ENCODE results near the gene PPP1R17.

The PPP1R17 gene

GRCh38 chr7:31747553-31747952, 60.5 kb downstream of the PPP1R17 start:
- no peak for TF ChIP-seq CTCF (conservative IDR thresholded peaks at IDR 0.05; ENCODE audit: low read length)
- DNase-seq (ENCODE audit: low read depth), result no peak
- H3K4me3 ChIP-seq (ENCODE audit: low read length), result no peak overlapping the region

- H3K4me3 ChIP-seq (ENCODE audit: low read length), result no peak overlapping the region
- DNase-seq (ENCODE audit: low read depth), result no peak
- no peak for TF ChIP-seq CTCF (conservative IDR thresholded peaks at IDR 0.05; ENCODE audit: low read length)
Observed at GRCh38 chr7:31748084-31748483, 61.1 kb downstream of the PPP1R17 start.

- no peak overlapping the region for H3K4me3 ChIP-seq (ENCODE audit: low read length)
- no peak for DNase-seq (ENCODE audit: low read depth)
- no peak for TF ChIP-seq CTCF (conservative IDR thresholded peaks at IDR 0.05; ENCODE audit: low read length)
Observed at GRCh38 chr7:31751726-31752125, 64.7 kb downstream of the PPP1R17 start.
